HFF-Myc (cell line): Measurements from ENCODE around the gene POLH.
"Not testable (repeated sequence)": the region's sequence is repeated elsewhere in the genome, so short reads cannot be mapped to it uniquely, and the experiment has no call there.

Experiments used
- DNase-seq: peaks from one replicate; pipeline ENCODE4 v3.0.0-alpha.2; 2011; ENCODE audit warnings: low read depth; ENCODE audit errors: extremely low read depth
- H3K4me3 ChIP-seq: replicated peaks from 2 replicates; pipeline ENCODE4 v1.5.1; 2011; ENCODE audit warnings: low read depth, mild to moderate bottlenecking, control low read depth, low read length
- TF ChIP-seq, protein P1 (sequence below): IDR thresholded peaks from 2 replicates; pipeline ENCODE4 v1.5.1; 2012; ENCODE audit warnings: mild to moderate bottlenecking, low read depth, low read length, control low read depth; ENCODE audit errors: missing control alignments

The POLH gene

GRCh38 chr6:43575772-43576551, at the start of gene POLH, which contains the start of gene XPO5:
TSS of gene POLH (plus strand) at chr6:43576185. CDS start at chr6:43582320, 6,135 bp downstream.
TSS of gene XPO5 (minus strand) at chr6:43576038. CDS start at chr6:43575864, 174 bp downstream.
- peak; percentile 61 for DNase-seq
- TF ChIP-seq, protein P1, sequence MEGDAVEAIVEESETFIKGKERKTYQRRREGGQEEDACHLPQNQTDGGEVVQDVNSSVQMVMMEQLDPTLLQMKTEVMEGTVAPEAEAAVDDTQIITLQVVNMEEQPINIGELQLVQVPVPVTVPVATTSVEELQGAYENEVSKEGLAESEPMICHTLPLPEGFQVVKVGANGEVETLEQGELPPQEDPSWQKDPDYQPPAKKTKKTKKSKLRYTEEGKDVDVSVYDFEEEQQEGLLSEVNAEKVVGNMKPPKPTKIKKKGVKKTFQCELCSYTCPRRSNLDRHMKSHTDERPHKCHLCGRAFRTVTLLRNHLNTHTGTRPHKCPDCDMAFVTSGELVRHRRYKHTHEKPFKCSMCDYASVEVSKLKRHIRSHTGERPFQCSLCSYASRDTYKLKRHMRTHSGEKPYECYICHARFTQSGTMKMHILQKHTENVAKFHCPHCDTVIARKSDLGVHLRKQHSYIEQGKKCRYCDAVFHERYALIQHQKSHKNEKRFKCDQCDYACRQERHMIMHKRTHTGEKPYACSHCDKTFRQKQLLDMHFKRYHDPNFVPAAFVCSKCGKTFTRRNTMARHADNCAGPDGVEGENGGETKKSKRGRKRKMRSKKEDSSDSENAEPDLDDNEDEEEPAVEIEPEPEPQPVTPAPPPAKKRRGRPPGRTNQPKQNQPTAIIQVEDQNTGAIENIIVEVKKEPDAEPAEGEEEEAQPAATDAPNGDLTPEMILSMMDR, result no peak
- H3K4me3 ChIP-seq, result peak within 1 kb of the TSS; percentile 99

GRCh38 chr6:43532201-43532600, 43.8 kb upstream of the POLH start:
- H3K4me3 ChIP-seq, result no peak overlapping the region
- DNase-seq, result no peak
- TF ChIP-seq, protein P1, result no peak

DNA sequence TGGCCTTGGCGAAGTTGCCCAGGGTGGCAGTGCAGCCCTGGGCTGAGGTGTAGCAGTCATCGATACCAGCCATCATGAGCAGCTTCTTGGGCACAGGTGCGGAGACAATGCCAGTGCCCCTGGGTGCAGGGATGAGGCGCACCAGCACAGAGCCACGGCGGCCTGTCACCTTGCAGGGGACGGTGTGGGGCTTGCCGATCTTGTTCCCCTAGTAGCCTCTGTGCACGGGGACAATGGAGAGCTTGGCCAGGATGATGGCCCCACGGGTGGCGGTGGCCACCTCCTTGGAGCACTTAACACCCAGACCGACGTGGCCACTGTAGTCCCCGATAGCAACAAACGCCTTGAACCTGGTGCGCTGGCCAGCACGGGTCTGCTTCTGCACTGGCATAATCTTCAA, 37.0 kb upstream of the POLH start:
- not testable (repeated sequence) for DNase-seq, H3K4me3 ChIP-seq

GRCh38 chr6:43539409-43539808, 36.6 kb upstream of the POLH start:
- not testable (repeated sequence) for DNase-seq, H3K4me3 ChIP-seq

DNA sequence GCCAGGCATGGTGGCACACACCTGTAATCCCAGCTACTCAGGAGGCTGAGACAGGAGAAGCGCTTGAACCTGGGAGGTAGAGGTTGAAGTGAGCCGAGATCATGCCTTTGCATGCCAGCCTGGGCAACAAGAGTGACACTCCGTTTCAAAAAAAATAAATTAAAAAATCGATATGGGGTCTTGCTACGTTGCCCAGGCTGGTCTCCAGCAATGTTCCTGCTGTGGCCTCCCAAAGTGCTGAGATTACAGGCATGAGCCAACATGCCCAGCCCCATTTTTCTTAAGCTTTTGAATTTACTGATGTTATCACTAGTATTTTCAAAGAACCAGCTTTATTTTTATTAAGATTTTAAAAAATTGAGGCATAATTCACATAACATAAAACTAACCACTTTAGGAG, 35.5 kb upstream of the POLH start:
- TF ChIP-seq, protein P1, result no peak
- no peak for DNase-seq

GRCh38 chr6:43541774-43542471, 34.1 kb upstream of the POLH start:
- TF ChIP-seq, protein P1, result no peak
- no peak overlapping the region for H3K4me3 ChIP-seq
- no peak for DNase-seq

More for the DNA sequence above, 35.5 kb upstream of the POLH start:
- H3K4me3 ChIP-seq, result no peak overlapping the region

- H3K4me3 ChIP-seq, result no peak overlapping the region
- DNase-seq, result no peak
- TF ChIP-seq, protein P1, result no peak
Observed at GRCh38 chr6:43544461-43544860, 31.5 kb upstream of the POLH start.
